Measurements from ENCODE around the gene ENG. TPM values are rescaled to one million over a fixed set of nuclear protein-coding genes. Genes with fewer than 3 reads are reported as not detected.
A peak's percentile ranks its signal among the peaks of the same experiment; 100 is the strongest.

Gene ENG
- total and polyA plus RNA-seq, 10 donors = 29.2 to 334 (median 222) TPM

- H3K27ac ChIP-seq = no peak overlapping the region
- intact Hi-C loops (cut with DNase I; ENCODE audit: low total_unique reads) = no loop called here
- no peak overlapping the region for H3K4me3 ChIP-seq
- peaks cover 0 to 10% (median 0%) of the 10 kb centered on the region in 6 donors for H3K36me3 ChIP-seq
- H3K27me3 ChIP-seq (replicated peaks in 1 of 7) = peaks cover 0 to 17% (median 4%) of the 10 kb centered on the region in 7 donors
- H3K4me1 ChIP-seq = peaks cover 11 to 85% (median 56%) of the 10 kb centered on the region in 6 donors
- WGBS, 5 donors = 59 to 65% (median 62%) methylated on average over 8 of the region's 8 CpGs
- no peak for DNase-seq
- TF ChIP-seq CTCF (IDR thresholded peaks at IDR 0.05 in 8 of 11, conservative IDR thresholded peaks at IDR 0.05 in 3 of 11) (no peak), POLR2A (IDR thresholded peaks at IDR 0.05) (no peak), POLR2AphosphoS5 (IDR thresholded peaks at IDR 0.05) (no peak)
- H3K9me3 ChIP-seq = no peaks in the 10 kb centered on the region
These were observed 24.4 kb upstream of the ENG start for GRCh38 chr9:127878652-127879390.

- Histone ChIP-seq H3K4me1 (peaks cover 14 to 87% (median 59%) of the 10 kb centered on the region in 6 donors), H3K27me3 (replicated peaks in 1 of 7) (peaks cover 0 to 17% (median 4%) of the 10 kb centered on the region in 7 donors), H3K9me3 (no peaks in the 10 kb centered on the region), H3K27ac (peak overlapping the region in 7 of 8 donors; percentile 35 to 83 (median 79)), H3K4me3 (peak overlapping the region in 7 of 8 donors; percentile 37 to 71 (median 42)), H3K36me3 (peaks cover 0 to 4% (median 0%) of the 10 kb centered on the region in 6 donors)
- no peak for TF ChIP-seq CTCF (IDR thresholded peaks at IDR 0.05 in 8 of 11, conservative IDR thresholded peaks at IDR 0.05 in 3 of 11)
- TF ChIP-seq POLR2A (IDR thresholded peaks at IDR 0.05) = no peak
- no peak for TF ChIP-seq POLR2AphosphoS5 (IDR thresholded peaks at IDR 0.05)
- intact Hi-C loops (cut with DNase I; ENCODE audit: low total_unique reads) = no loop called here
- WGBS, 5 donors = 61 to 89% (median 76%) methylated on average over 12 to 18 of the region's 18 CpGs
- no peak for DNase-seq
These were observed 23.7 kb upstream of the ENG start for GRCh38 chr9:127878001-127878651.

- H3K27ac ChIP-seq = peak within 1 kb of the TSS; percentile 15 to 83 (median 78)
- peaks cover 0 to 7% (median 0%) of the 10 kb centered on the region in 6 donors for H3K36me3 ChIP-seq
- TF ChIP-seq POLR2AphosphoS5 (IDR thresholded peaks at IDR 0.05) (peak; percentile 64 to 85 (median 85)), CTCF (IDR thresholded peaks at IDR 0.05 in 8 of 11, conservative IDR thresholded peaks at IDR 0.05 in 3 of 11) (no peak)
- peaks cover 14 to 87% (median 56%) of the 10 kb centered on the region in 6 donors for H3K4me1 ChIP-seq
- no peaks in the 10 kb centered on the region for H3K9me3 ChIP-seq
- WGBS, 5 donors = 3 to 6% (median 5%) methylated on average over 30 to 44 of the region's 44 CpGs; no CpG with 5 or more reads in 1 of the 5 donors
- DNase-seq = peak; percentile 86
- intact Hi-C loops (cut with DNase I; ENCODE audit: low total_unique reads) = no loop called here
- H3K4me3 ChIP-seq = peak within 1 kb of the TSS; percentile 37 to 71 (median 40)
- H3K27me3 ChIP-seq (replicated peaks in 1 of 7) = peaks cover 0 to 17% (median 4%) of the 10 kb centered on the region in 7 donors
These were observed 23.1 kb upstream of the ENG start, which contains the start of gene AK1 for GRCh38 chr9:127877566-127877998. Gene AK1 (minus strand): TSS chr9:127877675. CDS start chr9:127874617, 3,058 bp downstream.
